COLO829 (cell line): ENCODE results near the gene AMPD3.
"Not testable (repeated sequence)": the region's sequence is repeated elsewhere in the genome, so short reads cannot be mapped to it uniquely, and the experiment has no call there.

ENCODE experiments used
- DNase-seq: peaks from one replicate; pipeline ENCODE4 v3.0.0; 2012; ENCODE audit warnings: low spot score

Gene AMPD3

GRCh38 chr11:10454878-10455631 lies at the start of gene AMPD3:
Gene AMPD3 (plus strand): TSS chr11:10455264. CDS start chr11:10461520, 6,256 bp downstream.
- DNase-seq: no peak

GRCh38 chr11:10405865-10406592 lies 49.0 kb upstream of the AMPD3 start:
- peak; percentile 79 for DNase-seq

- DNase-seq: no peak
Measured at GRCh38 chr11:10407055-10407454, 48.0 kb upstream of the AMPD3 start.

- DNase-seq: no peak
Measured at GRCh38 chr11:10407749-10408685, 47.0 kb upstream of the AMPD3 start.

- no peak for DNase-seq
Measured at GRCh38 chr11:10409207-10409661, 45.8 kb upstream of the AMPD3 start.

GRCh38 chr11:10410106-10410843 lies 44.8 kb upstream of the AMPD3 start:
- no peak for DNase-seq

- DNase-seq: no peak
Measured at GRCh38 chr11:10410844-10411200, 44.2 kb upstream of the AMPD3 start.

- no peak for DNase-seq
Measured at GRCh38 chr11:10412266-10412665, 42.8 kb upstream of the AMPD3 start.

GRCh38 chr11:10413268-10413667 lies 41.8 kb upstream of the AMPD3 start:
- no peak for DNase-seq

- DNase-seq: no peak
Measured at GRCh38 chr11:10414181-10414580, 40.9 kb upstream of the AMPD3 start.

GRCh38 chr11:10414659-10415058 lies 40.4 kb upstream of the AMPD3 start:
- DNase-seq: no peak

- DNase-seq: no peak
Measured at GRCh38 chr11:10415817-10416392, 39.2 kb upstream of the AMPD3 start.

- peak; percentile 53 for DNase-seq
Measured at GRCh38 chr11:10418259-10418949, 36.7 kb upstream of the AMPD3 start.

GRCh38 chr11:10418950-10419310 lies 36.1 kb upstream of the AMPD3 start:
- DNase-seq: no peak

- no peak for DNase-seq
Measured at GRCh38 chr11:10426475-10426874, 28.6 kb upstream of the AMPD3 start.

- DNase-seq: no peak
Measured at GRCh38 chr11:10428453-10428852, 26.6 kb upstream of the AMPD3 start.

- DNase-seq: no peak
Measured at GRCh38 chr11:10429526-10429925, 25.5 kb upstream of the AMPD3 start.

- DNase-seq: no peak
Measured at GRCh38 chr11:10432493-10432892, 22.6 kb upstream of the AMPD3 start.

GRCh38 chr11:10432971-10433370 lies 22.1 kb upstream of the AMPD3 start:
- no peak for DNase-seq

GRCh38 chr11:10436224-10436623 lies 18.8 kb upstream of the AMPD3 start:
- no peak for DNase-seq

GRCh38 chr11:10436683-10437082 lies 18.4 kb upstream of the AMPD3 start:
- not testable (repeated sequence) for DNase-seq
